ENCODE data around the gene SYTL3. TPM values are rescaled to one million over a fixed set of nuclear protein-coding genes. Genes with fewer than 3 reads are reported as not detected.

Gene SYTL3
- polyA plus RNA-seq, 1 of the 3 experiments (the other 2 are of a cell fraction), result 2.3 TPM

DNA sequence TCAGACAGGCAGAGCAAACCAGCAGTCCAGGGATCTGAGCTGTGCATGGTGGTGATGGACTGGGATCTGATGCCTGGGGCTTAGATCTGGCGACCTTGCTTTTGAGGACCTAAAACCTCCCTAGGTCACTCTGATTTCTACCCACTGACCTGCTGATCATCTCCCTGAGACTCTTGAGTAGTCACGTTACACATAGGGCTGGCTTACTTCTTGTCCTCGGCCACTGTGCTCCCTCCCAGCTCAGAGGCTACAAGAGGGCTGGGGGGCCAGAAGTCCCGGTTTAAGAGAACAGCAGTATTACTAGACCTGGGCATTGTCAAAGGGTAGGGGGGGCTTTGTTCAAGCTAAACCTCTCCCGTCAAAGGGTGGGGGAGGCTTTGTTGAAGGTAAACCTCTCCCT is 10.8 kb upstream of the SYTL3 start:
- DNase-seq, result no peak
- Histone ChIP-seq H3K9me2 (no peaks in the 10 kb centered on the region), H3K4me3 (ENCODE audit: low read depth in 2 of 2, low read length in 1 of 2) (no peak overlapping the region), H3F3A (replicated peaks; ENCODE audit: insufficient read depth) (peaks cover 40% of the 10 kb centered on the region), H3K79me2 (ENCODE audit: insufficient read depth) (peaks cover 76% of the 10 kb centered on the region), H3K9me3 (no peaks in the 10 kb centered on the region), H3K27ac (ENCODE audit: low read depth in 2 of 2, low read length in 1 of 2) (no peak overlapping the region), H3K27me3 (ENCODE audit: insufficient read depth) (no peaks in the 10 kb centered on the region), H3K4me2 (no peak overlapping the region), H3K36me3 (replicated peaks in 1 of 2; ENCODE audit: control insufficient read depth in 1 of 2, insufficient read depth in 2 of 2, low read length in 1 of 2) (peaks cover 39 to 53% of the 10 kb centered on the region in 2 experiments), H4K20me1 (ENCODE audit: insufficient read depth) (peaks cover 39% of the 10 kb centered on the region), H3K4me1 (ENCODE audit: control insufficient read depth in 1 of 2, insufficient read depth in 2 of 2, low read depth in 1 of 2, low read length in 1 of 2) (peaks cover 13 to 34% of the 10 kb centered on the region in 2 experiments; a peak in 3 of 4 replicates), H3K9ac (no peak overlapping the region), H2AFZ (ENCODE audit: low read depth) (no peak overlapping the region)
- ChIA-PET CTCF (interaction anchor here (0.9 to 1.3 kb wide), 3 partner anchors 16 to 418 kb away, joined by 3 read pairs; no protein-coding TSS in a partner anchor), POLR2A (no interaction called here)
- TF ChIP-seq NFIC (IDR thresholded peaks at IDR 0.05; ENCODE audit: borderline replicate concordance) (no peak), NRF1 (IDR thresholded peaks at IDR 0.05; ENCODE audit: low read depth, low read length) (no peak), SMC3 (IDR thresholded peaks at IDR 0.05; ENCODE audit: low read depth, low read length) (no peak), USF2 (IDR thresholded peaks at IDR 0.05; ENCODE audit: borderline replicate concordance, low read depth, low read length) (no peak), TCF12 (IDR thresholded peaks at IDR 0.05) (no peak), FOXJ3 (CRISPR knock-in tag; IDR thresholded peaks at IDR 0.05) (no peak), CHD2 (IDR thresholded peaks at IDR 0.05; ENCODE audit: low read length, partially characterized antibody) (no peak), TEAD4 (IDR thresholded peaks at IDR 0.05; ENCODE audit: borderline replicate concordance, insufficient read depth) (no peak)
- TF ChIP-seq, protein P1, sequence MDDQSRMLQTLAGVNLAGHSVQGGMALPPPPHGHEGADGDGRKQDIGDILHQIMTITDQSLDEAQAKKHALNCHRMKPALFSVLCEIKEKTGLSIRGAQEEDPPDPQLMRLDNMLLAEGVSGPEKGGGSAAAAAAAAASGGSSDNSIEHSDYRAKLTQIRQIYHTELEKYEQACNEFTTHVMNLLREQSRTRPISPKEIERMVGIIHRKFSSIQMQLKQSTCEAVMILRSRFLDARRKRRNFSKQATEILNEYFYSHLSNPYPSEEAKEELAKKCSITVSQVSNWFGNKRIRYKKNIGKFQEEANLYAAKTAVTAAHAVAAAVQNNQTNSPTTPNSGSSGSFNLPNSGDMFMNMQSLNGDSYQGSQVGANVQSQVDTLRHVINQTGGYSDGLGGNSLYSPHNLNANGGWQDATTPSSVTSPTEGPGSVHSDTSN (IDR thresholded peaks at IDR 0.05), result no peak
- WGBS (ENCODE audit: low lambda C conversion rate), result 100% methylated on average over 5 of the region's 5 CpGs

- Histone ChIP-seq H3K79me2 (ENCODE audit: insufficient read depth) (peaks cover 80% of the 10 kb centered on the region), H3K4me3 (ENCODE audit: low read depth in 2 of 2, low read length in 1 of 2) (0 out of 4 replicates have a peak overlapping the region, but pooled peaks of 1 of the 2 experiments have one; percentile 0), H3K4me2 (peak overlapping the region; percentile 85), H3K4me1 (ENCODE audit: control insufficient read depth in 1 of 2, insufficient read depth in 2 of 2, low read depth in 1 of 2, low read length in 1 of 2) (peaks cover 13 to 33% of the 10 kb centered on the region in 2 experiments; a peak in 3 of 4 replicates), H3F3A (replicated peaks; ENCODE audit: insufficient read depth) (peaks cover 31% of the 10 kb centered on the region), H2AFZ (ENCODE audit: low read depth) (no peak overlapping the region), H3K9me3 (no peaks in the 10 kb centered on the region), H3K9ac (0 out of 2 replicates have a peak overlapping the region, but pooled peaks have one; percentile 2), H4K20me1 (ENCODE audit: insufficient read depth) (peaks cover 39% of the 10 kb centered on the region), H3K27me3 (ENCODE audit: insufficient read depth) (no peaks in the 10 kb centered on the region), H3K9me2 (no peaks in the 10 kb centered on the region), H3K36me3 (replicated peaks in 1 of 2; ENCODE audit: control insufficient read depth in 1 of 2, insufficient read depth in 2 of 2, low read length in 1 of 2) (peaks cover 25 to 38% of the 10 kb centered on the region in 2 experiments), H3K27ac (ENCODE audit: low read depth in 2 of 2, low read length in 1 of 2) (no peak overlapping the region)
- TF ChIP-seq FOXJ3 (CRISPR knock-in tag; IDR thresholded peaks at IDR 0.05) (no peak), FOXM1 (IDR thresholded peaks at IDR 0.05; ENCODE audit: low read depth) (no peak), SMC3 (IDR thresholded peaks at IDR 0.05; ENCODE audit: low read depth, low read length) (no peak), MXI1 (IDR thresholded peaks at IDR 0.05; ENCODE audit: low read depth, low read length) (no peak), RCOR1 (IDR thresholded peaks at IDR 0.05; ENCODE audit: low read length) (no peak), RFX5 (IDR thresholded peaks at IDR 0.05; ENCODE audit: low read length) (no peak), CTCF (IDR thresholded peaks at IDR 0.05) (no peak), TEAD4 (IDR thresholded peaks at IDR 0.05; ENCODE audit: borderline replicate concordance, insufficient read depth) (no peak), EP300 (IDR thresholded peaks at IDR 0.05; ENCODE audit: borderline replicate concordance in 1 of 2, low read depth in 1 of 2, low read length in 1 of 2) (no peak), USF2 (IDR thresholded peaks at IDR 0.05; ENCODE audit: borderline replicate concordance, low read depth, low read length) (no peak)
- TF ChIP-seq, protein P2, sequence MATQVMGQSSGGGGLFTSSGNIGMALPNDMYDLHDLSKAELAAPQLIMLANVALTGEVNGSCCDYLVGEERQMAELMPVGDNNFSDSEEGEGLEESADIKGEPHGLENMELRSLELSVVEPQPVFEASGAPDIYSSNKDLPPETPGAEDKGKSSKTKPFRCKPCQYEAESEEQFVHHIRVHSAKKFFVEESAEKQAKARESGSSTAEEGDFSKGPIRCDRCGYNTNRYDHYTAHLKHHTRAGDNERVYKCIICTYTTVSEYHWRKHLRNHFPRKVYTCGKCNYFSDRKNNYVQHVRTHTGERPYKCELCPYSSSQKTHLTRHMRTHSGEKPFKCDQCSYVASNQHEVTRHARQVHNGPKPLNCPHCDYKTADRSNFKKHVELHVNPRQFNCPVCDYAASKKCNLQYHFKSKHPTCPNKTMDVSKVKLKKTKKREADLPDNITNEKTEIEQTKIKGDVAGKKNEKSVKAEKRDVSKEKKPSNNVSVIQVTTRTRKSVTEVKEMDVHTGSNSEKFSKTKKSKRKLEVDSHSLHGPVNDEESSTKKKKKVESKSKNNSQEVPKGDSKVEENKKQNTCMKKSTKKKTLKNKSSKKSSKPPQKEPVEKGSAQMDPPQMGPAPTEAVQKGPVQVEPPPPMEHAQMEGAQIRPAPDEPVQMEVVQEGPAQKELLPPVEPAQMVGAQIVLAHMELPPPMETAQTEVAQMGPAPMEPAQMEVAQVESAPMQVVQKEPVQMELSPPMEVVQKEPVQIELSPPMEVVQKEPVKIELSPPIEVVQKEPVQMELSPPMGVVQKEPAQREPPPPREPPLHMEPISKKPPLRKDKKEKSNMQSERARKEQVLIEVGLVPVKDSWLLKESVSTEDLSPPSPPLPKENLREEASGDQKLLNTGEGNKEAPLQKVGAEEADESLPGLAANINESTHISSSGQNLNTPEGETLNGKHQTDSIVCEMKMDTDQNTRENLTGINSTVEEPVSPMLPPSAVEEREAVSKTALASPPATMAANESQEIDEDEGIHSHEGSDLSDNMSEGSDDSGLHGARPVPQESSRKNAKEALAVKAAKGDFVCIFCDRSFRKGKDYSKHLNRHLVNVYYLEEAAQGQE (IDR thresholded peaks at IDR 0.05; ENCODE audit: low read depth, low read length), result no peak
- TF ChIP-seq, protein P3, sequence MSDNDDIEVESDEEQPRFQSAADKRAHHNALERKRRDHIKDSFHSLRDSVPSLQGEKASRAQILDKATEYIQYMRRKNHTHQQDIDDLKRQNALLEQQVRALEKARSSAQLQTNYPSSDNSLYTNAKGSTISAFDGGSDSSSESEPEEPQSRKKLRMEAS (IDR thresholded peaks at IDR 0.05; ENCODE audit: low read depth), result no peak
- WGBS (ENCODE audit: low lambda C conversion rate), result 97% methylated on average over 2 of the region's 2 CpGs
- ChIA-PET CTCF (interaction anchor here (0.8 to 1.8 kb wide), 3 partner anchors 16 to 426 kb away, joined by 3 to 5 read pairs (median 5); no protein-coding TSS in a partner anchor), POLR2A (no interaction called here)
- no peak for DNase-seq
These were observed 9.3 kb upstream of the SYTL3 start for GRCh38 chr6:158640519-158640918.
